K562 (cell line): ENCODE results near the gene AMBRA1.

Source experiments
- AFF4 ChIP-seq: sonication (generic); formaldehyde crosslinking; IDR thresholded peaks from 2 replicates; pipeline ENCODE4 v1.8.0; 2023; ENCODE audit warnings: mild to moderate bottlenecking, missing genetic modification reagents
- BRCA1 ChIP-seq, 2 experiments: fragments of 450-650 bp in 1 of 2; sonication (generic) in 1 of 2; formaldehyde crosslinking in 1 of 2; IDR thresholded peaks; 2 replicates each; pipeline versions ENCODE4 v1.5.0 to v1.6.1; 2017 to 2020; ENCODE audit warnings: mild to moderate bottlenecking in 1 of 2, missing genetic modification reagents in 1 of 2
- BRF2 ChIP-seq: IDR thresholded peaks from 3 replicates; pipeline ENCODE4 v1.6.1; 2011; ENCODE audit warnings: borderline replicate concordance, mild to moderate bottlenecking; ENCODE audit not compliant: insufficient read length, insufficient read depth
- CTCF ChIP-seq, 3 experiments: IDR thresholded peaks in 2 of 3; conservative IDR thresholded peaks in 1 of 3; 2 replicates each; pipeline ENCODE4 v1.5.1; 2011 to 2012; ENCODE audit warnings: low read length in 3 of 3, mild to moderate bottlenecking in 3 of 3, control low read depth in 2 of 3, improper control_type of control experiment in 1 of 3, inconsistent platforms in 1 of 3, low read depth in 1 of 3, mixed read lengths in 1 of 3, moderate library complexity in 1 of 3; ENCODE audit not compliant: insufficient read depth in 2 of 3
- HDAC6 ChIP-seq: IDR thresholded peaks from 2 replicates; pipeline ENCODE4 v1.6.1; 2012; ENCODE audit warnings: low read depth, mild to moderate bottlenecking, control low read depth, inconsistent platforms, low read length, moderate library complexity
- KAT2B ChIP-seq: IDR thresholded peaks from one replicate; pipeline ENCODE4 v1.6.1; 2012; ENCODE audit warnings: low read depth, mild to moderate bottlenecking, control low read depth, inconsistent platforms, low read length, moderate library complexity
- POLR2AphosphoS2 ChIP-seq: IDR thresholded peaks from 2 replicates; pipeline ENCODE4 v1.6.1; 2012; ENCODE audit warnings: low read length, improper control_type of control experiment
- RAD21 ChIP-seq, 2 experiments: fragments of 250-450 bp in 1 of 2; fragments of 450-650 bp in 1 of 2; sonication (Bioruptor Pico) in 1 of 2; formaldehyde crosslinking in 1 of 2; IDR thresholded peaks in 1 of 2; conservative IDR thresholded peaks in 1 of 2; 2 replicates each; pipeline versions ENCODE4 v1.4.0 to v1.8.0; 2020 to 2022; ENCODE audit warnings: mild to moderate bottlenecking in 2 of 2, moderate library complexity in 1 of 2
- RB1 ChIP-seq: fragments of 450-650 bp; IDR thresholded peaks from 2 replicates; pipeline ENCODE4 v1.6.1; 2017; ENCODE audit warnings: low read depth, mild to moderate bottlenecking
- SRSF1 ChIP-seq: fragments of 200-400 bp; formaldehyde crosslinking; IDR thresholded peaks from 2 replicates; pipeline ENCODE4 v1.6.1; 2017; ENCODE audit warnings: mild to moderate bottlenecking, low read depth, low read length, moderate library complexity
- TGIF2 ChIP-seq: sonication (generic); formaldehyde crosslinking; IDR thresholded peaks from 2 replicates; pipeline ENCODE4 v1.8.1; 2022; ENCODE audit warnings: mild to moderate bottlenecking, missing genetic modification reagents, moderate library complexity
- WHSC1 ChIP-seq: IDR thresholded peaks from one replicate; pipeline ENCODE4 v1.6.1; 2012; ENCODE audit warnings: low read length, control low read depth, inconsistent platforms

GRCh38 chr11:46353698-46354097, 240.1 kb downstream of the AMBRA1 start:
- TF ChIP-seq BRF2 = no peak
- no peak for TF ChIP-seq POLR2AphosphoS2
- TF ChIP-seq AFF4 (CRISPR knock-in tag) = no peak
- no peak for TF ChIP-seq CTCF (IDR thresholded peaks at IDR 0.05 in 2 of 3, conservative IDR thresholded peaks at IDR 0.05 in 1 of 3; ENCODE audit: insufficient read depth in 2 of 3, low read depth in 1 of 3, low read length in 3 of 3)
- no peak for TF ChIP-seq KAT2B
- TF ChIP-seq TGIF2 (CRISPR knock-in tag) = no peak
- no peak for TF ChIP-seq BRCA1 (IDR thresholded peaks at IDR 0.05)
- no peak for TF ChIP-seq BRCA1 (CRISPR knock-in tag; IDR thresholded peaks at IDR 0.05)
- no peak for TF ChIP-seq WHSC1
- no peak for TF ChIP-seq RB1
- TF ChIP-seq HDAC6 = no peak
- TF ChIP-seq SRSF1 = no peak
- TF ChIP-seq RAD21 (CRISPR knock-in tag; conservative IDR thresholded peaks at IDR 0.05 in 1 of 2, IDR thresholded peaks at IDR 0.05 in 1 of 2) = no peak
